SIG-M5 treated with dmso at 0.1 percent for 504 hours (cell line): Measurements from ENCODE around the gene ANKH.

Experiments used
- DNase-seq: peaks from one replicate; lab custom pipeline; 2025; ENCODE audit not compliant: unreplicated experiment; lab: John Stamatoyannopoulos, UW

Gene ANKH

GRCh38 chr5:14698495-14698894 lies 173.1 kb downstream of the ANKH start:
- DNase-seq = no peak

GRCh38 chr5:14696851-14697250 lies 174.7 kb downstream of the ANKH start:
- DNase-seq = no peak

- DNase-seq = no peak
Observed at GRCh38 chr5:14696057-14696456, 175.5 kb downstream of the ANKH start.

GRCh38 chr5:14695152-14695551 lies 176.4 kb downstream of the ANKH start:
- DNase-seq = no peak

- no peak for DNase-seq
Observed at GRCh38 chr5:14693070-14693469, 178.5 kb downstream of the ANKH start.

- no peak for DNase-seq
Observed at GRCh38 chr5:14687023-14687665, 184.4 kb downstream of the ANKH start.

- no peak for DNase-seq
Observed at GRCh38 chr5:14686517-14686916, 185.1 kb downstream of the ANKH start.

GRCh38 chr5:14685757-14686156 lies 185.8 kb downstream of the ANKH start:
- peak; percentile 59 for DNase-seq

- DNase-seq = no peak
Observed at GRCh38 chr5:14684757-14685156, 186.8 kb downstream of the ANKH start.

GRCh38 chr5:14683906-14684455 lies 187.6 kb downstream of the ANKH start:
- DNase-seq = no peak

GRCh38 chr5:14681236-14681752 lies 190.3 kb downstream of the ANKH start:
- no peak for DNase-seq

GRCh38 chr5:14679595-14679994 lies 192.0 kb downstream of the ANKH start:
- no peak for DNase-seq

- no peak for DNase-seq
Observed at GRCh38 chr5:14678773-14679334, 192.7 kb downstream of the ANKH start.

GRCh38 chr5:14676320-14676719 lies 195.3 kb downstream of the ANKH start:
- DNase-seq = peak; percentile 55

GRCh38 chr5:14675865-14676300 lies 195.7 kb downstream of the ANKH start:
- DNase-seq = peak; percentile 77

GRCh38 chr5:14674983-14675854 lies 196.4 kb downstream of the ANKH start:
- no peak for DNase-seq

GRCh38 chr5:14673443-14673842 lies 198.1 kb downstream of the ANKH start:
- DNase-seq = no peak

- no peak for DNase-seq
Observed at GRCh38 chr5:14672484-14673394, 198.8 kb downstream of the ANKH start.

GRCh38 chr5:14672082-14672481 lies 199.5 kb downstream of the ANKH start:
- peak; percentile 24 for DNase-seq

GRCh38 chr5:14671414-14671813 lies 200.2 kb downstream of the ANKH start:
- DNase-seq = no peak
